Adrenal gland (tissue), 12 donors: Measurements from ENCODE around the gene ARHGEF3. TPM values are rescaled to one million over a fixed set of nuclear protein-coding genes. Genes with fewer than 3 reads are reported as not detected.
A peak's percentile ranks its signal among the peaks of the same experiment; 100 is the strongest.

Experiments
- DNase-seq, 7 donors: peaks; one replicate each; pipeline ENCODE4 v3.0.0-alpha.2; 2019 to 2020
- H3K27ac ChIP-seq, 5 donors: fragments of 200-600 bp; sonication (generic) in 4 of 5; 1 replicate in 3 of 5; 2 replicates in 2 of 5; pipeline versions ENCODE4 v1.5.1 to v1.8.0; 2016 to 2020; ENCODE audit warnings: mild to moderate bottlenecking in 1 of 5
- H3K27me3 ChIP-seq: fragments of 200-600 bp; 2 replicates; pipeline ENCODE4 v1.8.0; 2021
- H3K36me3 ChIP-seq, 2 donors: fragments of 200-600 bp; replicated peaks in 1 of 2; 1 replicate in 1 of 2; 2 replicates in 1 of 2; pipeline versions ENCODE4 v1.5.1 to v1.8.0; 2018 to 2022
- H3K4me1 ChIP-seq, 2 donors: fragments of 200-600 bp; replicated peaks in 1 of 2; 1 replicate in 1 of 2; 2 replicates in 1 of 2; pipeline versions ENCODE4 v1.5.1 to v1.8.0; 2018 to 2021
- H3K4me3 ChIP-seq, 4 donors: fragments of 200-600 bp; sonication (generic) in 3 of 4; one replicate each; pipeline ENCODE4 v1.5.1; 2016 to 2018
- H3K9me3 ChIP-seq, 3 donors: fragments of 200-600 bp; sonication (generic) in 1 of 3; replicated peaks in 1 of 3; 1 replicate in 2 of 3; 2 replicates in 1 of 3; pipeline versions ENCODE4 v1.5.1 to v1.8.0; 2016 to 2021
- POLR2A ChIP-seq, 2 donors: fragments of 450-650 bp; IDR thresholded peaks; one replicate each; pipeline ENCODE4 v1.6.1; 2017; ENCODE audit warnings: antibody characterized with exemption in 2 of 2, mild to moderate bottlenecking in 2 of 2, moderate library complexity in 1 of 2
- WGBS, 4 donors: extraction: QIAGEN DNeasy Blood & Tissue Kit in 2 of 4; methylation state at CpG; one replicate each; pipeline versions ENCODE4 v1.1.5 to v1.1.7; 2013 to 2017; 5-methylcytosine and 5-hydroxymethylcytosine counted together
- intact Hi-C, 2 donors: fragments of 100-400 bp; cut with DNase I; formaldehyde crosslinking; loops; one replicate each; pipeline versions ENCODE4 v1.14.1 to v1.15.0; 2022 to 2023
- polyA plus RNA-seq, 3 donors: library from polyadenylated mRNA; stranded (reverse); fragments of 200-250 nt in 2 of 3; fragments of 350-450 nt in 1 of 3; fragmentation: Illumina TruSeq in 1 of 3; extraction: RNeasy Lipid Tissue Mini Kit (QIAGEN cat#74804) in 1 of 3; gene quantifications; one replicate each; pipeline ENCODE4 v1.2.3, GENCODE V29; 2013 to 2014
- total RNA-seq, 9 donors: library from RNA; depleted of rRNA in 4 of 9; stranded (reverse); fragments of >200 nt in 4 of 9; fragments of 120-200 nt in 1 of 9; fragmentation: NEBNext Ultra II Directional in 1 of 9; extraction: Animal tissue kit (Norgen Biotek cat#: 25700) in 1 of 9; gene quantifications; one replicate each; pipeline versions ENCODE4 v1.1.0 to v1.2.4, GENCODE V29; 2013 to 2023
- TF ChIP-seq, protein P1 (sequence below), 6 experiments: fragments of 450-650 bp in 4 of 6; fragments of 200-600 bp in 2 of 6; sonication (generic) in 1 of 6; IDR thresholded peaks; 1 replicate in 5 of 6; 2 replicates in 1 of 6; pipeline versions ENCODE4 v1.5.1 to v1.8.0; 2016 to 2021; ENCODE audit warnings: antibody characterized with exemption in 6 of 6, mild to moderate bottlenecking in 2 of 6, moderate library complexity in 1 of 6
- donor health status: healthy with polysubstance abuse.
- donor health status: Bipolar disorder and iron deficiency.
- donor health status: DM: yes; HTN: yes; CAD: no.
- donor health status: DM: no; HTN: no; CAD: no.
- donor health status: DM: no; HTN: no; CAD: no.
- donor health status: DM: yes; HTN: yes; CAD: no.

The ARHGEF3 gene
- total and polyA plus RNA-seq, 12 donors, result 26.6 to 122 (median 61.7) TPM

DNA sequence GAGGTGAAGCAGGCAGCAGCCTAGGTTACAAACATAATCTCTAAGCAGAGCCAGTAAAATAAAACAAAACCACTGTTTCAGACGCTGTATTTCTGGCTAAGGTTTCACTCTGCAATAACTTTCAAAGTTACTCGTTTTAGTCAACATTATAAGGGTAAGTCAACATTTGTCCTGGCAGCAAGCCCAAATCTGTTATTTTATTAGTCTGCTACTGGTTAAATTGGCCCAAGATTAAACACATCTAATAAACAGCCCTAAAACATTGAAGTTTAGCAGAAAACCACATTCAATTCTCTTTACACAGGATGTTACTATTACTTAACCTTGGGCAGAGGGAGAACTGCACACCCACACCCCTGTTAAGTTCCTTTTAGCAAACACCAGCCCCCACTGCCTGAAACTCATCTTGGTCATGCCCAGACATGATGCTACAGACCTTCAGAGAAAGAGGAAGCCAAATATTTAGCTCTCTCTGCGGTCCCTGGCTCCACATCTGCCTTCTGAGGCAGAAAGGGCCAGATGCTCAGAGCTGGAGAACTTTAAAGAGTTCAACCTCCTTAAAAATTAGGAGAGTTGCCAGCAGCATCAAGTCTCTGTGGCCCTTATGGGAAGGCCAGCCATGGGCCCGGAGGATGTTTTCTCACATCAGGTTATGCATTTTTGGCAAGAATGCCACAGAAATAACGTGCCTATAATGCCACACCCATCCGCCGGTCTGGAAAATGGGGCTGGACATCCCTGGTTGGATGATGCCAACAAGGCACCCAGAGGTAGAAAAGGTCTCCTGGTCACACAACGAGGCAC, 17.9 kb downstream of the ARHGEF3 start:
- no peak overlapping the region for H3K4me3 ChIP-seq
- H3K27ac ChIP-seq, result peak overlapping the region in 4 of 5 donors; percentile 26 to 78 (median 60)
- no peaks in the 10 kb centered on the region for H3K9me3 ChIP-seq
- intact Hi-C loops, result no loop called here
- peak in 6 of 7 donors; percentile 43 to 72 (median 59) for DNase-seq
- no peaks in the 10 kb centered on the region for H3K27me3 ChIP-seq
- peaks cover 50 to 78% of the 10 kb centered on the region in 2 donors for H3K4me1 ChIP-seq
- H3K36me3 ChIP-seq, result no peaks in the 10 kb centered on the region
- TF ChIP-seq, protein P1, sequence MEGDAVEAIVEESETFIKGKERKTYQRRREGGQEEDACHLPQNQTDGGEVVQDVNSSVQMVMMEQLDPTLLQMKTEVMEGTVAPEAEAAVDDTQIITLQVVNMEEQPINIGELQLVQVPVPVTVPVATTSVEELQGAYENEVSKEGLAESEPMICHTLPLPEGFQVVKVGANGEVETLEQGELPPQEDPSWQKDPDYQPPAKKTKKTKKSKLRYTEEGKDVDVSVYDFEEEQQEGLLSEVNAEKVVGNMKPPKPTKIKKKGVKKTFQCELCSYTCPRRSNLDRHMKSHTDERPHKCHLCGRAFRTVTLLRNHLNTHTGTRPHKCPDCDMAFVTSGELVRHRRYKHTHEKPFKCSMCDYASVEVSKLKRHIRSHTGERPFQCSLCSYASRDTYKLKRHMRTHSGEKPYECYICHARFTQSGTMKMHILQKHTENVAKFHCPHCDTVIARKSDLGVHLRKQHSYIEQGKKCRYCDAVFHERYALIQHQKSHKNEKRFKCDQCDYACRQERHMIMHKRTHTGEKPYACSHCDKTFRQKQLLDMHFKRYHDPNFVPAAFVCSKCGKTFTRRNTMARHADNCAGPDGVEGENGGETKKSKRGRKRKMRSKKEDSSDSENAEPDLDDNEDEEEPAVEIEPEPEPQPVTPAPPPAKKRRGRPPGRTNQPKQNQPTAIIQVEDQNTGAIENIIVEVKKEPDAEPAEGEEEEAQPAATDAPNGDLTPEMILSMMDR (IDR thresholded peaks at IDR 0.05), result no peak
- TF ChIP-seq POLR2A (IDR thresholded peaks at IDR 0.05), result no peak
- WGBS, 4 donors, result 38 to 42% (median 41%) methylated on average over 7 to 8 of the region's 8 CpGs

DNA sequence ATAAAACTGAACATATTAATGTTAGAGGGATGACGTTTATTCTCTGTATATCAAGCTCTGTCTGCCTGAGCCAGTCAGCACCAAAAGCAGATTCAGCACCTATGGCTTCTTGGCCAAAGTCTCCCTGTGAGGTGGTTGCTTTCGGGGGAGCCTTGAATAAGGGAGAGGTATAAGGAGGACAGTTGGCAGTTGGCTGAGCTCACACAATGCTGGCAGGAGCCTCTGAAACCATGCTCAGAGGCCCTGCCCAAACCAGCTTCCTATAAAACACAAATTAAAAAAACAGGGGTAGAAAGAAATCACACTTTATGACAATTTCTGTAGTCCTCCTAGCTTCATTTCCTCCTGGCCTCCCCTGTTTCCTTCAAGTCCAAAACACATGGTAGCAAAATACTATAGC, 18.8 kb downstream of the ARHGEF3 start:
- H3K4me3 ChIP-seq, result no peak overlapping the region
- H3K36me3 ChIP-seq, result no peaks in the 10 kb centered on the region
- H3K4me1 ChIP-seq, result peaks cover 48 to 74% of the 10 kb centered on the region in 2 donors
- H3K27me3 ChIP-seq, result no peaks in the 10 kb centered on the region
- 47 to 68% (median 59%) methylated on average over 2 of the region's 2 CpGs for WGBS, 4 donors
- intact Hi-C loops, result no loop called here
- H3K27ac ChIP-seq, result peak overlapping the region in 4 of 5 donors; percentile 24 to 78 (median 52)
- DNase-seq, result peak in 1 of 7 donors; percentile 23
- no peak for TF ChIP-seq POLR2A (IDR thresholded peaks at IDR 0.05)
- TF ChIP-seq, protein P1 (IDR thresholded peaks at IDR 0.05), result no peak
- no peaks in the 10 kb centered on the region for H3K9me3 ChIP-seq

DNA sequence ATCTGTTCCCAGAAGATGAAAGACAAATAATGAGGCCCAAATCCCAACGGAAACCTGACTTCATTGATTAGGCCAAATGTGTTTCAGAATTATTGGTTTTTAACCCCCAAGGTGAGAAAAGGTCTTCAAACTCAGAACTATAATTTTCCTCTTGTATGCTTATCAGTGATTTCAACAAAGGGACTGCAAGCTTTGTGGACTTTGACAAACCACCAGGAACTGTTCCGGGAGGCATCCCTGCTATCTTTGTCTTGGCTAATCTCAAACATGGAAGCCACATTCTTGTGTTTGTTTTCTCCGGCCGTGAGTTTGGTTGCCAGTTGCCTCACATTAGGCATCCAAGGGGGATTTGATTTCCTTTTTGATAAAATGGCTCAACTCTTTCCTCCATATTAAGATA, 19.5 kb downstream of the ARHGEF3 start:
- WGBS, 4 donors, result 55 to 67% (median 63%) methylated on average over 4 of the region's 4 CpGs
- Histone ChIP-seq H3K27ac (peak overlapping the region in 3 of 5 donors; percentile 24 to 78 (median 30)), H3K4me1 (peaks cover 42 to 72% of the 10 kb centered on the region in 2 donors), H3K4me3 (no peak overlapping the region), H3K27me3 (no peaks in the 10 kb centered on the region), H3K9me3 (no peaks in the 10 kb centered on the region), H3K36me3 (no peaks in the 10 kb centered on the region)
- intact Hi-C loops, result no loop called here
- DNase-seq, result peak in 1 of 7 donors; percentile 24
- TF ChIP-seq, protein P1 (IDR thresholded peaks at IDR 0.05), result no peak
- no peak for TF ChIP-seq POLR2A (IDR thresholded peaks at IDR 0.05)

DNA sequence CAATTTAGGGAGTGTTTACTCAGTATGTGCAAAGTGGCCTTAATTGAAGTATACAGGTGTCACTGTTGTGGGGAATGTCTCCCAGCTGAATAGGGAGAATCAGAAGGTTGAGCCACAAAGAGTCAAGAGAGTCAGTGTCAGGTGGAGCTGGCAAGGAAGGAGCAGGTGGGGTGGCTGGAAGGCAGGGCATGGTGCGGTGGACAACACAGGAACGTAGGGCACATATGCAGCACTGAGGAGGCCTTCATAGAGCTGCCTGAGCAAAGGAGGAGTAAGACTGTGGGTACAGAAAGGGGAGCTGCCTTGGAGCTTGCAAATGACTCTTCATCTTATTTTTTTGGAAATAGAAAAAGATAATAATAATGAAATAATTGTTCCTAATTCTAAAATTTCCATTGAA, 20.0 kb downstream of the ARHGEF3 start:
- Histone ChIP-seq H3K27ac (peak overlapping the region in 2 of 5 donors; percentile 50 to 78), H3K27me3 (no peaks in the 10 kb centered on the region), H3K4me3 (no peak overlapping the region), H3K36me3 (no peaks in the 10 kb centered on the region), H3K9me3 (no peaks in the 10 kb centered on the region), H3K4me1 (peaks cover 37 to 72% of the 10 kb centered on the region in 2 donors)
- 89 to 97% (median 96%) methylated on average over 2 of the region's 2 CpGs for WGBS, 4 donors
- TF ChIP-seq POLR2A (IDR thresholded peaks at IDR 0.05), result no peak
- TF ChIP-seq, protein P1 (IDR thresholded peaks at IDR 0.05), result no peak
- intact Hi-C loops, result no loop called here
- peak in 1 of 7 donors; percentile 7 for DNase-seq
